ENCODE measurements around the gene CEP55. TPM values are rescaled to one million over a fixed set of nuclear protein-coding genes. Genes with fewer than 3 reads are reported as not detected.

The CEP55 gene
- total RNA-seq, 1 experiment from 2014 or later = 17.3 TPM

- Mint-ChIP-seq H3K9me3 (no peaks in the 10 kb centered on the region), H3K4me3 (no peak overlapping the region), H3K36me3 (no peaks in the 10 kb centered on the region), H3K27ac (no peak overlapping the region), H3K27me3 (ENCODE audit: low read depth) (no peaks in the 10 kb centered on the region; the same call in 1 of the 2 replicates), H3K4me1 (0 out of 2 replicates have a peak, but pooled peaks cover 2% of the 10 kb centered on the region)
- no peak for DNase-seq (ENCODE audit: low spot score)
- POLR2A ChIA-PET = no interaction called here
- no peak for ATAC-seq
- CTCF ChIA-PET = no interaction called here
- TF ChIP-seq MXD4 (CRISPR knock-in tag; IDR thresholded peaks at IDR 0.05; ENCODE audit: borderline replicate concordance) (no peak), E2F5 (CRISPR knock-in tag; IDR thresholded peaks at IDR 0.05) (no peak), ARID4B (CRISPR knock-in tag; IDR thresholded peaks at IDR 0.05; ENCODE audit: borderline replicate concordance) (no peak), KAT7 (CRISPR knock-in tag; IDR thresholded peaks at IDR 0.05; ENCODE audit: borderline replicate concordance) (no peak), AR (CRISPR knock-in tag; IDR thresholded peaks at IDR 0.05) (no peak), ZNF512 (CRISPR knock-in tag; IDR thresholded peaks at IDR 0.05; ENCODE audit: borderline replicate concordance) (no peak), NR1H2 (CRISPR knock-in tag; IDR thresholded peaks at IDR 0.05) (no peak), ZMAT4 (CRISPR knock-in tag; IDR thresholded peaks at IDR 0.05) (no peak), ZNF263 (CRISPR knock-in tag; IDR thresholded peaks at IDR 0.05; ENCODE audit: low read depth) (no peak), ZNF219 (CRISPR knock-in tag; IDR thresholded peaks at IDR 0.05; ENCODE audit: borderline replicate concordance) (no peak), ZNF425 (CRISPR knock-in tag; conservative IDR thresholded peaks at IDR 0.05) (no peak), SMAD3 (CRISPR knock-in tag; IDR thresholded peaks at IDR 0.05; ENCODE audit: borderline replicate concordance) (no peak), ZNF532 (CRISPR knock-in tag; IDR thresholded peaks at IDR 0.05; ENCODE audit: borderline replicate concordance) (no peak), ZSCAN18 (CRISPR knock-in tag; IDR thresholded peaks at IDR 0.05) (no peak), ZNF396 (CRISPR knock-in tag; IDR thresholded peaks at IDR 0.05; ENCODE audit: borderline replicate concordance) (no peak)
These were observed 52.1 kb downstream of the CEP55 start for GRCh38 chr10:93548376-93549071.
